GM23248 (cell line): ENCODE measurements around the gene GGT5. TPM values are rescaled to one million over a fixed set of nuclear protein-coding genes. Genes with fewer than 3 reads are reported as not detected.
"Not testable (repeated sequence)": the region's sequence is repeated elsewhere in the genome, so short reads cannot be mapped to it uniquely, and the experiment has no call there.

Experiments
- DNase-seq: peaks from one replicate; pipeline ENCODE4 v3.0.0-alpha.2; 2015
- H2AFZ ChIP-seq: fragments of 200-600 bp; sonication (generic); 2 replicates; pipeline ENCODE4 v1.6.1; 2016; ENCODE audit warnings: antibody characterized with exemption
- H3F3A ChIP-seq: fragments of 200-600 bp; sonication (generic); 2 replicates; pipeline ENCODE4 v1.6.1; 2016; ENCODE audit warnings: mild to moderate bottlenecking, antibody characterized with exemption, mixed run types; ENCODE audit not compliant: insufficient read depth
- H3K27ac ChIP-seq: fragments of 200-600 bp; sonication (generic); 2 replicates; pipeline ENCODE4 v1.5.1; 2016; ENCODE audit warnings: mild to moderate bottlenecking
- H3K27me3 ChIP-seq: fragments of 200-600 bp; sonication (generic); replicated peaks from 2 replicates; pipeline ENCODE4 v1.6.1; 2016; ENCODE audit warnings: mild to moderate bottlenecking; ENCODE audit not compliant: insufficient read depth
- H3K36me3 ChIP-seq: fragments of 200-600 bp; sonication (generic); 2 replicates; pipeline ENCODE4 v1.6.1; 2016; ENCODE audit warnings: low read depth, mild to moderate bottlenecking
- H3K4me1 ChIP-seq: fragments of 200-600 bp; sonication (generic); 2 replicates; pipeline ENCODE4 v1.6.1; 2016; ENCODE audit warnings: mild to moderate bottlenecking; ENCODE audit not compliant: insufficient read depth
- H3K4me2 ChIP-seq: fragments of 200-600 bp; sonication (generic); one replicate; pipeline ENCODE4 v1.6.1; 2016; ENCODE audit warnings: mild to moderate bottlenecking; ENCODE audit not compliant: unreplicated experiment
- H3K4me3 ChIP-seq: fragments of 200-600 bp; sonication (generic); 2 replicates; pipeline ENCODE4 v1.5.1; 2016; ENCODE audit warnings: mild to moderate bottlenecking
- H3K79me2 ChIP-seq: fragments of 200-600 bp; sonication (generic); 2 replicates; pipeline ENCODE4 v1.6.1; 2016; ENCODE audit warnings: mild to moderate bottlenecking; ENCODE audit not compliant: insufficient read depth
- H3K9ac ChIP-seq: fragments of 200-600 bp; sonication (generic); 2 replicates; pipeline ENCODE4 v1.6.1; 2016; ENCODE audit warnings: mild to moderate bottlenecking
- H3K9me2 ChIP-seq: fragments of 200-600 bp; sonication (generic); 2 replicates; pipeline ENCODE4 v1.6.1; 2016; ENCODE audit warnings: mixed run types, mild to moderate bottlenecking, moderate library complexity; ENCODE audit not compliant: insufficient read depth
- H3K9me3 ChIP-seq: fragments of 200-600 bp; sonication (generic); one replicate; pipeline ENCODE4 v1.6.1; 2017; ENCODE audit warnings: low read depth
- H4K20me1 ChIP-seq: fragments of 200-600 bp; sonication (generic); 2 replicates; pipeline ENCODE4 v1.6.0; 2016; ENCODE audit not compliant: insufficient read depth
- EZH2 ChIP-seq: fragments of 200-600 bp; sonication (generic); IDR thresholded peaks from 2 replicates; pipeline ENCODE4 v1.6.1; 2018; ENCODE audit warnings: antibody characterized with exemption, mild to moderate bottlenecking; ENCODE audit not compliant: insufficient read depth, poor library complexity, severe bottlenecking
- EZH2phosphoT487 ChIP-seq: fragments of 200-600 bp; sonication (generic); IDR thresholded peaks from 2 replicates; pipeline ENCODE4 v1.6.1; 2018; ENCODE audit warnings: antibody characterized with exemption, moderate library complexity, mild to moderate bottlenecking, low read depth; ENCODE audit not compliant: insufficient read depth
- WGBS, 2 experiments: methylation state at CpG; one replicate each; pipeline ENCODE4 v1.1.6; 2015 to 2017; ENCODE audit warnings: low lambda C conversion rate in 2 of 2, low coverage in 1 of 2; ENCODE audit errors: missing lambda C conversion rate in 2 of 2; 5-methylcytosine and 5-hydroxymethylcytosine counted together
- in situ Hi-C: fragments of 300-500 bp; cut with MboI; formaldehyde crosslinking; loops from 2 replicates; pipeline ENCODE4 v1.15.0; 2020
- polyA plus RNA-seq: library from polyadenylated mRNA; unstranded; fragments of >200 nt; fragmentation: Nextera tagmentation; extraction: Ambion mirVana; gene quantifications from 2 replicates; pipeline ENCODE4 v1.2.1, GENCODE V29; 2016
- total RNA-seq: library from RNA; depleted of rRNA; stranded (reverse); fragments of >200 nt; shearing (Covaris generic); gene quantifications from 2 replicates; pipeline ENCODE4 v1.2.3, GENCODE V29; 2014

GGT5 gene
- total and polyA plus RNA-seq, 2 experiments from 2014 or later = 1.3 to 5.1 TPM

DNA sequence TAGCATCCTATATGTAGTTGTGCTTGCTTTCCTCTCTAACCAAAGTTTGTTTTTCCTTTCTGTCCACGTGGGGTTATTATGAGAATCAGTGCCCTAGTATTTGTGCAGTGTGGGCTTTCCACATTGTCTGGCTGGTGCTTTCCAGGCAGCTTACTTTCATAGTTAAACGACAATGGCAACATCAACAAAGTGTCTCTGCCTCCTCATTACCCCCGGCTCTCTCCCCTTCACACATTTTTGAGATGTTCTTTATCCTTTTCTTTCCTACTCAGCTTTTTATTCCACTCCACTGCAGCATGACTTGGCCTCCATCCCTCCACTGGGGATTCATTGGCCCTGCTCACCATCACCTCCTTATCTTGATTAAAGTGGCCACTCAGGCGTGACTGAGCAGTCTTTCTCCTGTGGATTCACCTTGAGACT, 44.9 kb upstream of the GGT5 start:
- Histone ChIP-seq H3K9ac (peak overlapping the region; percentile 38), H2AFZ (no peak overlapping the region), H3K9me3 (no peaks in the 10 kb centered on the region), H3K9me2 (no peaks in the 10 kb centered on the region), H4K20me1 (no peaks in the 10 kb centered on the region), H3K4me1 (peaks cover 49% of the 10 kb centered on the region), H3K79me2 (peaks cover 80% of the 10 kb centered on the region), H3K4me2 (peak overlapping the region; percentile 71), H3F3A (peaks cover 46% of the 10 kb centered on the region), H3K27ac (peak overlapping the region; percentile 69), H3K4me3 (peak overlapping the region; percentile 55), H3K36me3 (no peaks in the 10 kb centered on the region), H3K27me3 (no peaks in the 10 kb centered on the region)
- in situ Hi-C loops = no loop called here
- WGBS, 2 experiments = 5 to 7% methylated on average over 4 of the region's 4 CpGs
- peak; percentile 57 for DNase-seq
- TF ChIP-seq EZH2 = no peak
- no peak for TF ChIP-seq EZH2phosphoT487

DNA sequence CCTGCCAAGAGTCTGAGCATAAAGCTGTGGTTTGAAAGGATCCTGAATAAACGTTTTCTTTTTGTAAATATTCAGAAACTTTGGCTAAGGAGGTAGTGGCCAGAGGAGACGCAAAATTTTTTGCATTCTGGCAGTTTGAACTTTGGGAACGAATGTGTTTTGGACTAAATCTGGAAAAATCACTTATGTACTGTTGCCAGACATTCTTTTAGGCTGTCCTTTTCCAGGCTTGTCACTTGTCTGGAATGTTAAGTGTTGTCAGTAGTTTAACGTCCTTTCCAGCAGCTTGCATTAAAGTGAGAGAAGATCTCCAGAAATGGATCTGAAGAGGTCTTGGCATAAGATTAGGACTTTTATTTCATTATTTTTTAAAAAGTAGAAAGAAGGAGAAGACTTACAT, 44.2 kb upstream of the GGT5 start:
- TF ChIP-seq EZH2 (no peak), EZH2phosphoT487 (no peak)
- Histone ChIP-seq H3K9me2 (no peaks in the 10 kb centered on the region), H3K4me1 (peaks cover 52% of the 10 kb centered on the region), H3K4me3 (peak overlapping the region; percentile 55), H3K27ac (peak overlapping the region; percentile 69), H3K9me3 (no peaks in the 10 kb centered on the region), H3K36me3 (no peaks in the 10 kb centered on the region), H3F3A (peaks cover 46% of the 10 kb centered on the region), H3K27me3 (no peaks in the 10 kb centered on the region), H3K9ac (peak overlapping the region; percentile 38), H4K20me1 (no peaks in the 10 kb centered on the region), H3K79me2 (peaks cover 80% of the 10 kb centered on the region), H2AFZ (no peak overlapping the region), H3K4me2 (peak overlapping the region; percentile 71)
- 0% methylated on average over 4 of the region's 4 CpGs for WGBS, 2 experiments
- in situ Hi-C loops = no loop called here
- peak; percentile 90 for DNase-seq

DNA sequence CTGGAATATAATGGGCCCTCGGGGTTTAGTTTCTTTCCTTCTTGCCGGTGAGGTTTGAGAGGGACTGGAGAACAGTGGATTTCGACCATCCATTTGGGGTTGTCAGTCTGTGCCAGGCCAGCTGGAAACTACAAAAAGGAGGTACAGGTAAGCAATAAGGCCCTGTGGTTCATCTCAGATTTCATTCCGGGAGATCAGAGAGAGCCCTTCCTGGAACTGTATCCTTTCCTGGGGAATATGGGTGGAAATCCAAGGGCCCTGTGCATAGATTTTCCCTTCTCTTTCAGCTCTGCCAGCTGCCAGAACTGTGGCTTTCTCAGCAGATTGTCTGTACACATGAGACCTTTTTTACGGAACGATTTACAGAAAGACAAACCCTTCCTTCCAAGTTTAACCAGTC, 42.9 kb upstream of the GGT5 start:
- H3K4me1 ChIP-seq = peaks cover 52% of the 10 kb centered on the region
- peaks cover 86% of the 10 kb centered on the region for H3K79me2 ChIP-seq
- H2AFZ ChIP-seq, H3K9me2 ChIP-seq, H3K27ac ChIP-seq, H4K20me1 ChIP-seq, H3K9ac ChIP-seq, H3K4me2 ChIP-seq, H3K4me3 ChIP-seq, DNase-seq, H3K27me3 ChIP-seq, in situ Hi-C loops, H3K9me3 ChIP-seq, H3K36me3 ChIP-seq: not testable (repeated sequence)
- WGBS, 2 experiments = 88 to 93% methylated on average over 6 of the region's 6 CpGs
- peaks cover 46% of the 10 kb centered on the region for H3F3A ChIP-seq

DNA sequence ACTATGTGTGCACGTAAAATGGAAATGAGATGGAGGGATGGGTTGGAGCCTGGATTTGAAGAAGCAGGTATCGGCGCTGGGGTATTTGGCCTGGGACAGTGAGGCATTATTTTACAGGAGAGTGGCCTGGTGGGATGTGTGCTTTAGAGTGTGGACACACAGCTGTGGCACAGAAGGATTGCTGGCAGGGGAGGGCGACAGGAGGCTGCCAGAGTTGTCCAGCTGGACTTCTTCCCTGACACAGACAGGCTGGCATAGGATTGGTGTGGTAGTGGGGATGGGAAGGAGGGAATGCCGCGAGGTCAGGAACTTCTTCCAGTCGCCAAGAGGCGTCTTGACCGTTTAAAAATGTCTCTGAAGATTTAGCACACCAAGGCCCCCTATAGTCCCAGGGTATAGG, 42.3 kb upstream of the GGT5 start:
- not testable (repeated sequence) for DNase-seq

DNA sequence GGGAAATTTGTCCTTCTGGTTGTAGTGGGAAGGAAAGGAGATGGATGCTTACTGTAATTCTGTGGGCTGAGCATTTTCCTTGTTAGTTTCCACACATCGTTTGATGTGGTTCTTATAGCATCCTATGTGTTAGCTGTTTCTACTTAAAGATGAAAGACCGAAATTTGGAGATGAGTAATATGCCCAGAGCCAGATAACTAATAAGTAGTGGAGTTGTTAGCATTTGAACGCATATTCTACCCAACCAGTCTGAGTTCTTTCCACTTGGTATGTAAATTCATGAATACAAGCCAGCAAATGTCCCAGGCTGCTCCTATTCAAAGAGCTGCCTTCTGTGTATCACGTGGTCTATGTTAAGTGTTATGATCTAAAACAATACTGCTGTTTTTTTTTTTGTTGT, 40.4 kb upstream of the GGT5 start:
- 0 out of 2 replicates have a peak overlapping the region, but pooled peaks have one; percentile 1 for H3K27ac ChIP-seq
- in situ Hi-C loops = no loop called here
- H3K4me2 ChIP-seq = no peak overlapping the region
- 86 to 88% methylated on average over 4 of the region's 4 CpGs for WGBS, 2 experiments
- peaks cover 32% of the 10 kb centered on the region for H3K4me1 ChIP-seq
- no peaks in the 10 kb centered on the region for H3K36me3 ChIP-seq
- no peak for DNase-seq
- TF ChIP-seq EZH2phosphoT487 = no peak
- no peak for TF ChIP-seq EZH2
- H2AFZ ChIP-seq = no peak overlapping the region
- peaks cover 24% of the 10 kb centered on the region for H3F3A ChIP-seq
- H3K4me3 ChIP-seq = no peak overlapping the region
- no peaks in the 10 kb centered on the region for H3K9me2 ChIP-seq
- H4K20me1 ChIP-seq = 0 out of 2 replicates have a peak, but pooled peaks cover 5% of the 10 kb centered on the region
- H3K79me2 ChIP-seq = peaks cover 85% of the 10 kb centered on the region
- no peaks in the 10 kb centered on the region for H3K9me3 ChIP-seq
- no peak overlapping the region for H3K9ac ChIP-seq
- H3K27me3 ChIP-seq = no peaks in the 10 kb centered on the region

More for the DNA sequence above, 42.3 kb upstream of the GGT5 start:
- H3K9ac ChIP-seq, in situ Hi-C loops, H3K9me2 ChIP-seq, H4K20me1 ChIP-seq, H3K27ac ChIP-seq, H3K9me3 ChIP-seq, H3K27me3 ChIP-seq, H3K4me2 ChIP-seq, H2AFZ ChIP-seq, H3K36me3 ChIP-seq, H3K4me3 ChIP-seq: not testable (repeated sequence)
- Histone ChIP-seq H3F3A (peaks cover 44% of the 10 kb centered on the region), H3K4me1 (peaks cover 52% of the 10 kb centered on the region), H3K79me2 (peaks cover 86% of the 10 kb centered on the region)
- WGBS, 2 experiments = 82 to 100% methylated on average over 3 to 9 of the region's 9 CpGs
